Left ventricle myocardium superior (tissue), 1 donor: ENCODE measurements around the gene STK24. TPM values are rescaled to one million over a fixed set of nuclear protein-coding genes. Genes with fewer than 3 reads are reported as not detected.

ENCODE experiments used
- ATAC-seq: fragments of 200-7000 bp; cut with Tn5 transposase; one replicate; pipeline ENCODE4 v1.9.1; 2020; ENCODE audit warnings: mild to moderate bottlenecking, moderate library complexity
- DNase-seq: peaks from one replicate; pipeline ENCODE4 v3.0.0-alpha.2; 2020
- intact Hi-C: fragments of 100-400 bp; cut with micrococcal nuclease; formaldehyde crosslinking; loops from one replicate; pipeline ENCODE4 v1.11.0; 2022
- total RNA-seq: library from RNA; stranded (reverse); fragmentation: NEBNext Ultra II Directional; extraction: Animal tissue kit (Norgen Biotek cat#: 25700); gene quantifications from one replicate; pipeline ENCODE4 v1.2.1, GENCODE V29; 2021
- donor health status: DM: no; HTN: yes; CAD: no; lungs with severe emphysema.

The STK24 gene
- total RNA-seq, 1 donor from 2014 or later, result 71.7 TPM

- ATAC-seq, result peak; percentile 5
- intact Hi-C loops, result no loop called here
- no peak for DNase-seq
These were observed 108.5 kb downstream of the STK24 start for GRCh38 chr13:98468361-98468760.

GRCh38 chr13:98467263-98467985, 109.5 kb downstream of the STK24 start:
- ATAC-seq, result peak; percentile 87
- intact Hi-C loops, result no loop called here
- DNase-seq, result peak; percentile 63

- intact Hi-C loops, result no loop called here
- ATAC-seq (peak; percentile 9), DNase-seq (peak; percentile 60)
These were observed 110.2 kb downstream of the STK24 start for GRCh38 chr13:98466634-98467236.

DNA sequence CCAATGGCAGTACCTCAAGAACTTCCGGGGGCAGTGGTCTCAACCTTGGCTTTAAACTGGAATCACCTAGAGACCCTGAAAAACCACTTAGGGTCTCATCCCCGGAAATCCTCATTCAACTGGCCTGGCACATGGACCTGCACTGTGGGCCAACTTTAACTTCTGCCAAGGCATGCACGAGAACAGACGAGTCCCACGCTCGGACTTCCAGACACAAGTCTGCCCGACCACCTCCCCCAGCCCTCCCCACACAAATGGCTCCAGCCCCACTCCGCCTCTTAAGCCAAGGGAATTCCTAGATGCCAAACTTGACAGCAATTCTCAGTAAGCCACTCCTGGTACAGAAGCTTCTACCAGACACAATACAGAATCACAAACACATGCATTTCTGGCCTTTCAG, 114.0 kb downstream of the STK24 start:
- DNase-seq (peak; percentile 33), ATAC-seq (peak; percentile 10)
- intact Hi-C loops, result no loop called here

GRCh38 chr13:98462241-98462882, 114.5 kb downstream of the STK24 start:
- ATAC-seq (no peak), DNase-seq (peak; percentile 25)
- intact Hi-C loops, result no loop called here

DNA sequence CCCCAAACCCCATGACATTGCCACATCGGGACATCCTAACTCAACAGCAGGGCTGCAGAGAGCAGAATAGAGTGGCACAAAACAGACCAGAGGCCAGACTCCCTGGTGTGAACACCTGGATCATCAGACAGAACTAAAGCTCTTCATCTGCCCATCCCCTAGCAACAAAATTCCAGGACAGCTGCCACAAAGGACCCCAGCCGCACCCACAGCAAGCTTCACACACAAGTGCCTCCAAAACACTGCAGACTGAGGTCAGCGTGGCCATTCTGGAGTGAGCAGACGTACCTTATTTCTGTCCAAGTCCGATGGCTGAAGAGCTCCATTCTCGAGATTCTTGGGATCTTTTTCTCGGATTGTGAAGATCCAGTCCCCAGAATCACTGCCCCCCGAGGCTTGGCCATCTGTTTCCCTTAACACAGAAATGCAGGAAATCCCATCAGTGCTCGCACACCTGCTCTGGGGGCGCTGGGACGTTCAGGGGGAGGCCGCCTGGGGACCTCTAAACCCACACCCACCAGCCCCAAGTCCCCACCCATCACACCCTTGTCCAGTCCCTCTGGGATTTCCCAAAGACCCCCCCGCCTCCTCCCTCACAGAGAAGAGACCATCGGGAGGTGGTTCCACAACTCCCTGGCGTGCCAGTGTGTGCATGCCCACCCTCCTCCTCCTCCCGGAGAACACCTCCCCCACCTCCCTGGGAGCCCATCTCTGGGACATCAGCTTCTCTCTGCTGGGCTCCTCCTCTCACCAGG, 115.2 kb downstream of the STK24 start:
- no peak for ATAC-seq

DNA sequence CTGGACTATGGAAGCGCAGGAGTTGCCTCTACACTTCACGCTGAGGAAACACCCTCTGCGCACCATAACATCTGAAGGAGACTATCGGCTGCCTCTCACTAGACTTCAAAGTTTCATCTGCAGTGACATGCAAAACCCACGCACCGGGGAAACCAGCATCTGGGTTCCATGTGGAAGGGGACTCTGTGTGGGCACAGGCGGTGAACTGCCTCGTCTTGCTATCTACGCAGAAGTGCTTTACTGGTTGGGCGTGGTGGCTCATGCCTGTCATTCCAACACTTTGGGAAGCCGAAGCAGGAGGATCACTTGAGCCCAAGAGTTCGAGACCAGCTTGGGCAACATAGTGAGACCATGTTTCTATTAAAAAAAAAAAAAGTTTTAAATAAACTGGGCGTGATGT, 116.4 kb downstream of the STK24 start:
- no peak for ATAC-seq
- DNase-seq, result no peak
- intact Hi-C loops, result no loop called here

More for the DNA sequence above, 115.2 kb downstream of the STK24 start:
- no peak for DNase-seq
- intact Hi-C loops, result no loop called here

DNA sequence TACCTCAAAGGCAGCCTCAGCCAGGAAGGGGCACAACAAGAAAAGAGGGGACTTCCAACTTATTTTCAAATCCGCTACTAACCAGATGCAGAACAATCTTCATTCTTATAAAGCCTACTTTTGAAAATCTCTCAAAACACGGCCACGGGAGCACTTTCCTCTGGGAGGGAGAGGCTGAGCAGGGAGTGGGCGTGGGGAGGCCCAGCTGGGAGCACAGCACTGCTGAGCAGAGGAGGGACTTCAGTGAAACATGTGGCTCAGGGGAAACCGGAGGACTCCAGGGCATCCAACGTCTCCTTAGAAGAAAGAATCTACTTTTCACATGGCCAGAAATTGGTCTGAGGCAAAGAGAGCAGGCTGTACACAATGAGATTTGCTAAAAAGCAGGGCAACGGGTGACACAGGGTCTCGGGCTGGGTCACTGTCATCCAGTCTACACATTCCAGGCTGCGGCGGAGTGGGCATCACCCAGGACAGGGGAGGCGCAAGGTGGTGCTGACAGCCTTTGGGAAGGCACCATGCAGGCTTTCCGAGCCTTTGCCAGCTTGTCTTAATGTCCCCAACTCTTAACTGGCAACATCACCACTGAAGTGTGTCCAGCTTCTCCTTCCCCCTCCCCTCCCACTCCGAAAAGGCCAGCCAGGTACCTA, 117.1 kb downstream of the STK24 start:
- ATAC-seq, result no peak
- intact Hi-C loops, result no loop called here
- no peak for DNase-seq

- DNase-seq (peak; percentile 29), ATAC-seq (no peak)
- intact Hi-C loops, result no loop called here
These were observed 117.7 kb downstream of the STK24 start for GRCh38 chr13:98459171-98459681.

- intact Hi-C loops, result no loop called here
- ATAC-seq (no peak), DNase-seq (no peak)
These were observed 118.5 kb downstream of the STK24 start for GRCh38 chr13:98458431-98458830.

DNA sequence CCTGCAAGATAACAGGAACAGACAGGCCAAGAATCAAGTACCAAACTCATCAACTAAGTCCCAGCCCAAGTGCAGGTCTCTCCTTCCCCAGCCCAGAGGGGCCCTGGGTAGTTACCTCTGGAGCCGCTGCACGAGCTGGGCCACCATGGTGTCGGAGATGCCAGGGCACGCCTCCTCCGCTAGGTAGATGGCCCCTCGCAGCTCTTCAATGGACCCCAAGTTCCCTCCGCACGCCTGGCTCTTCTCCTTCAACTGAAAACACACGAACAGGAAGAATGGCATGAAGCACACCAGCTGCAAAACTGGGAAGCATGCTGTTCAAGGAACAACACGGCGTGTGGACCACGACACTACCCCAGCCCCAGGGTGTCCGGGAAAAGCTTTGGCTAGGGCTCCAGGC, 119.9 kb downstream of the STK24 start:
- ATAC-seq (no peak), DNase-seq (no peak)
- intact Hi-C loops, result no loop called here

- intact Hi-C loops, result no loop called here
- ATAC-seq (peak; percentile 16), DNase-seq (peak; percentile 33)
These were observed 120.5 kb downstream of the STK24 start for GRCh38 chr13:98456413-98456845.

DNA sequence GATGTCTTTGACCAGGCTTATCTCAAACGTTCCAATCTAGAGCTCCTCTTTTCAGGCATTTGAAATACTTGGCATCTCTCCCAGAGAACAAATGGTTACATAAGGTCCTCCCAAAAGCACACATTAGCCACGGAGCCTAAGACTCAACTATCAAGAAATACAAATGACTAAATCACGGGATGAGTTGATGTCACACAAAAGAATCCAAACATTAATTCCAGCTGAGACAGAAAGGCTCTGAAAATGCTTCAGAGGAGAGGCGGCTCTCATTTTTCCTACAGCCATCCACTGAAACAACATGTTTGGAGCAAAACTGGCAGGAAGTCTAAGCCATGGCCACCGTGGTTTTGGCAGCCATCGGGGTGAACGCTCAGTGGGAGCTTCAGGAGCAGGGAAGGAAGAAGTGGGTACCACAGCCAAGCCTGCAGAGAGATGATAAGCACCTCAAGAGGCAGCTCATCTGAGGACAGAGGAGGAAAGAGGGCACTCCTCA, 122.5 kb downstream of the STK24 start:
- DNase-seq (peak; percentile 59), ATAC-seq (peak; percentile 72)
- intact Hi-C loops, result no loop called here

- intact Hi-C loops, result no loop called here
- no peak for DNase-seq
- no peak for ATAC-seq
These were observed 123.8 kb downstream of the STK24 start for GRCh38 chr13:98452851-98453843.

GRCh38 chr13:98451676-98452470, 125.0 kb downstream of the STK24 start:
- ATAC-seq (peak; percentile 30), DNase-seq (peak; percentile 47)
- intact Hi-C loops, result no loop called here

DNA sequence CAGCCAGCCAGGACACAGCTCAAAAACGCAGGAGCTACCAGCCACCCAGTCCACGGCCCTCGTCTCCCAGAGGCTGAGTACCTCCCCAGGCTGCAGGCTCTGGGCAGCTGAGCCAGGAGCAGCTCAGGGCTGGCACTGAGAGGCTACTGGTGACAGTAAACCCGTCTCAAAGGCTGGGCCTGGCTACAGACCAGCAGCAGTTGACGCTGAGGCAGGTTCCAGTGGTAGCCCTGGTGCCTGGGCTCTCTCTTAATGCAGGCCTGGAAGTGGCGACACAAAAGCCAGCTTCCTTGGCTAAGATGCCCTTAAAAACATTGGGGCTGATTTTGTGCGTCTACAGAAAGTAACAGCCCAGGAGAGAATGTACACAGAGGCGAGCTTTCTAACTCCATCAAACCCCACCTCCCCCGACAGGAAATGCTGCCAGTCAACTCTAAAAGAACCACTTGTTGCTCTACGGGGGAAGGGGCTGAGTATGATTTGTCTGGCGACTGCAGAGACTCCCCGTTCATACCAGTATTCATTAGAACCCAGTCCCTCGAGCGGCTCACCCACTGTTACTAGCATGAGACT, 126.3 kb downstream of the STK24 start:
- DNase-seq, result peak; percentile 81
- intact Hi-C loops, result no loop called here
- peak; percentile 71 for ATAC-seq

DNA sequence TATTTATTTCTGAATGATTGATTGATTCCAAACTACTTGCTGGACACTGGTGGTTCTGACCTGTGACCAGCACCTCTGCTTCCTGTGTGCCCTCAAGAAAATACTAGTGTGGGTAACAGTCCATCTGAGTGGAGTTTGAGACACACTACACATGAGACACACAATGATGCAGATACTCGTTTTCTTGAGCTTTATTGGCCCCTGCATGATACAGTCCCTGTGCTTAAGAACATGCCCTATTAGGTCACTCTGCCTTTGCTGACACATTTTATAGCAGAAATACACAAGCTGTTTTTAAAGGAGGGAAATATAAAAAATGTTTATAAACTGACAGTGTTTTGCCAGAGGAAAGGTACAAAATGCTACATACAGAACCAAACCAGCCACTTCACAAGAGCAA, 126.9 kb downstream of the STK24 start:
- DNase-seq (no peak), ATAC-seq (no peak)
- intact Hi-C loops, result no loop called here
